Retina (tissue), 1 donor: ENCODE data around the gene SLC25A38.

Experiments
- DNase-seq: peaks from one replicate; pipeline ENCODE4 v3.0.0-alpha.2; 2016

Gene SLC25A38

DNA sequence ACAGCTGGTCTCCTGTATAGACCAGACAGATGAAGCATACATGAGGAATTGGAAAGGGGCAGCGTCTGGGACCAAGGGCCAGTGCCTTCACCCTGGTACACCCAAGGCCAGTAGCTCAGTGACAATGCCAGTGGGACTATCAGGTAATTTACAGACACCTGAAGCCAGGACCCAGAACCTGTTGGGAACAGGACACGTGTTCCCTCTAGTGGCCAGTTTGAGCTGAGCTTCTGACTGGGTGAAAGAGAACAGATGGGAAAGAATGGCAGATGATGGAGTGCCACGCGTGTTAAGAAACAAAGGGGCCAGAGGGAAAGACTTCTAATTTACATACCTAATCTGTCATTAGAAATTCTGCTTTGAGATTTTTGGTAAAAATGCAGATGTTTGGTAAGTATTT lies 5.1 kb upstream of the SLC25A38 start:
- peak; percentile 22 for DNase-seq

DNA sequence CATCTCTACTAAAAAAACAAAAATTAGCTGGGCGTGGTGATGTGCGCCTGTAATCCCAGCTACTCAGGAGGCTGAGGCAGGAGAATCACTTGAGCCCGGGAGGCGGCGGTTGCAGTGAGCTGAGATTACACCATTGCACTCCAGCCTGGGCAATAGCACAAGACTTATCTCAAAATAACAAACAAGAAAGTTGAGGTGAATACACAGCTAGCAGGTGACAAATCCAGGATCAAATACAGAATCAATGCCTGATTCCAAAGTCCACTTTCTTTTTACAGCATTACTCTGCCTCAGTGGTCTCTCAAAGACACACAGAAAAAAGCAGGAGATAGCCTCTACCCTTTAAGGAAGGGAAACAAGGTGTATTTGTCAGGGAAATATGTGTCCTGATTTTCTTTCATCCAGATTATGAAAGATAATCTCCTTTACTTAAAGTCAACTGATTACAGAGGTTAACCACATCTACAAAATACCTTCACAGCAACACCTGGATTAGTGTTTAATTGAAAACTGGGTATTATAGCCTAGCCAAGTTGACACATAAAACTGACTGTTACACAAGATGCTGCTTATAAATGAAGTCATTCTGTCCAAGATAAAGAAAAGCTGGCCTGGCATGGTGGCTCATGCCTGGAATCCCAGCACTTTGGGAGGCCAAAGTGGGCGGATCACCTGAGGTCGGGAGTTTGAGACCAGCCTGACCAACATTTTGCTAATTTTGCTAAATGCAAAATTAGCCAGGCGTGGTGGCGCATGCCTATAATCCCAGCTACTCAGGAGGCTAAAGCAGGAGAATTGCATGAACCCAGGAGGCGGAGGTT lies 4.0 kb upstream of the SLC25A38 start:
- DNase-seq: no peak

DNA sequence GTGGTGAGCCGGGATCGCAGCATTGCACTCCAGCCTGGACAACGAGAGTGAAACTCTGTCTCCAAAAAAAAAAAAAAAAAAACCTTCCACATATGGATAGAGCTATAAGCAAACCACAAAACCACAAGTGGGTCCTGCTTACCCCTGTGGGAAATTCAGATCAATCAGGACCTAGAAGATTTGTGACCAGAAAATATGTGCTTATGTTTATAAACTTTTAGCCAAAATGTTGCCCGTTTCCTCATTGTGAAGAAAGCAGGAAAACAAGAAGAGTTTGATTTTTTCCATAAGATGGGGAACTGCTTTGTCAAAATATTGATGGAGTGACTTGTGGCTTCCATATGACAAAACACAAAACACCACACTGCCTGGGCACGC lies 3.4 kb upstream of the SLC25A38 start:
- no peak for DNase-seq

DNA sequence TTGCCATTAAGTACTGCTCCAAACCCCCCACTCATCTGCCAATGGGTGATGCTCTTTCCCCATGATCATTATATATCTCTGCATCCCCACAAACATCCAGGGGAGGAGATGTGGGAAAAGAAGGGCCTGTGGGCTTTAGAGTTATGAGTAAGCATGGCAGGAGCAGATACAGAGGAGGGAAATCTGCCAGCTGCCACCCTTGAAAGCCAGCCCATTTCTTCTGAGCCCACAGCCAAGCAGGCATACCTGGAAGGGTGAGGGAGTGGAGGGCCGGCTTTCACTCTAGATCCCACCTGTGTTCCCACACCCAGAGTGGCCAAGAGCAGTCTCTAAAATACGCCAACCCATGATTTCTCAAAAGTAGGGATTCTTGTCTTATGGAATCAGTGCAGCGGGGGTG lies 1.7 kb upstream of the SLC25A38 start:
- no peak for DNase-seq

DNA sequence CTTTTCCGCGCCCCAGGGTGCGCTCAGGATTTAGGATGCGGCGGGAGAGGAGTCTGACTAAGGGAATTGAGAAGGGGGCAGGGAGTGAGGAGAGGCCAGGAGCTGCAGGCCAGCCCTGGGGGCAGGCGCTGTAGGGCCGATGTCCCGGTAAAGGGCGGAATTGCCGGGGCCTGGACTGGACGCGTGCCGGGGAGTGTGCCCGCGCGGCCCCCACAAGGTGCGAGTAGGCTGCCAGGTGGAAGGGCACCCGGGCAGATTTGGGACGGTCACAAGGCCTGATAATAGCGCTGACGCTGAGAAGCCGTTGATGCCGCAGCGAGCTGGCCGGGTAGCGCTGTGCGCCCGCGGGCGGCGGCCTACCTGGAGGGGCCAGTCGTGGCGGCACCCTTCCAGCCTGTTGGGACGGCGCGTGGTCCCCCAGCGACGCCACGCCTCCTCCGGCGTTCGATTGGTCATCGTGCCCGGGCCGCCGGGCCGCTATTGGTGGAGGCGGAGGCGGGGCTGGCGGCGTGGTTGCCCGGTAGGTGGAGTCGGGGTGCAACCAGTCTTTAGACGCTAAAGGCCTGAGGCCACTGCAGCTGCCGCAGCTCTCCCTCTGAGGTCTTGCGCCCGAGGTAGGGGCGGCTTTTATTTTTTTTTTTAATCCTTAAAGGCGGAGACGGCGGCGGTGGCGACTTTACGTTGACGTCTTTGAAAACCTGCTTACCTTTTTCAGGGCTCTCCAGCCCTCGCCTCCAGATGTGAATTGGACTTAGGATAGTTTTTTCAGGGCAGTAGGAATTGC lies 903 bp downstream of the SLC25A38 start:
- peak; percentile 95 for DNase-seq

DNA sequence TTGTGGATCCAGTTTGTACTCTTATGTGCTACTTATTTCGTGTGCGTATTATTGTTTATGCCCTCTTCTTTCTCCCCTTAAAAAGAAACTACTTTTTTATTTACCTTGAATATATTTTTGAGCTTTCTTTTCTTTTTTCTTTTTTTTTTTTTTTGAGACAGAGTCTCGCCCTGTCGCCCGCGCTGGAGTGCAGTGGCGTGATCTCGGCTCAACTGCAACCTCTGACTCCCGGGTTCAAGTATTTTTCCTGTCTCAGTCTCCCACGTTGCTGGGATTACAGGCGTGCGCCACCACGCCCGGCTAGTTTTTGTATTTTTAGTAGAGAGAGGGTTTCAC lies 1.5 kb downstream of the SLC25A38 start:
- no peak for DNase-seq

DNA sequence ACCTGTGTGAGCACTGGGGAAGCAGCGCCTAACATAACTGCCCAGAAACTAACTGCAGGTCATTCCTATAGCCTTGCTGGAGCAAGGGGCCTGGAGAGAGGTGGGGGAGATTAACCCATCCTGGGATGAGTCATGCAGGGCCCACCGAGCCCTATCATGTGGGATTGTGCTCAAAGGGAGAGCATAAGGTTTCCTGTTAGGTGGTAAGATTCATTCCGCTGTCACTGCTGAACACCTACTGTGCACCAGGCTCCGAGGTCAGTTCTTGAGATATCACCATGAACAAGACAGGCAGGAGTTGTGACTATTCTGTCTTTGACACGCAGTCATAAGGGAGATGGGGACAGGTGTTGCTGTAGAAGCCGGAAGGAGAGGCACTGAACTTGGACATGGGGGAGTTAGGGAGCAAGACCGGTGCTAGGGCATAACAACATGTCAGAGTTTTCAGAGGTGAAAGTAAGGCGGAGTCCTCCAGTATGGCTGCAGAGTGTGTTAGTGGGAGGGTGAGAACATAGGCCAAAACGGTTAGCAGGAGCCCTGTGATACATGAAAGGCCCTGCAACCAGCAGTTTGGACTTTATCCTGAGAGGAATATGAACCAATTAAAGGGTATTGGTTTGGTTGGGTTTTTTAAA lies 2.4 kb downstream of the SLC25A38 start:
- DNase-seq: no peak

DNA sequence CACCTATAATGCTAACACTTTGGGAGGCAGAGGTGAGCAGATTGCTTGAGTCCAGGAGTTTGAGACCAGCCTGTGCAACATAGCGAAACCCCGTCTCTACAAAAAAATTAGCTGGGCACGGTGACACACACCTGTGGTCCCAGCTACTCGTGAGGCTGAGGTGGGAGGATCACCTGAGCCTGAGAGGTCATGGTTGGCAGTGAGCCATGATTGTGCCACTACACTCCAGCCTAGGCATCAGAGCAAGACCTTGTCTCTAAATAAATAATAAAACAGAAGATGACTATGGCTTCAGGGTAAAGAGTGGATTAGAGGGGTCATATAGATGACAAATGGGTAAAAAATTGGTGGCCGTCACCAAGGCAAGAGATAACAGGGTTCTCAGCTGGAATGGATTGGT lies 3.1 kb downstream of the SLC25A38 start:
- no peak for DNase-seq

DNA sequence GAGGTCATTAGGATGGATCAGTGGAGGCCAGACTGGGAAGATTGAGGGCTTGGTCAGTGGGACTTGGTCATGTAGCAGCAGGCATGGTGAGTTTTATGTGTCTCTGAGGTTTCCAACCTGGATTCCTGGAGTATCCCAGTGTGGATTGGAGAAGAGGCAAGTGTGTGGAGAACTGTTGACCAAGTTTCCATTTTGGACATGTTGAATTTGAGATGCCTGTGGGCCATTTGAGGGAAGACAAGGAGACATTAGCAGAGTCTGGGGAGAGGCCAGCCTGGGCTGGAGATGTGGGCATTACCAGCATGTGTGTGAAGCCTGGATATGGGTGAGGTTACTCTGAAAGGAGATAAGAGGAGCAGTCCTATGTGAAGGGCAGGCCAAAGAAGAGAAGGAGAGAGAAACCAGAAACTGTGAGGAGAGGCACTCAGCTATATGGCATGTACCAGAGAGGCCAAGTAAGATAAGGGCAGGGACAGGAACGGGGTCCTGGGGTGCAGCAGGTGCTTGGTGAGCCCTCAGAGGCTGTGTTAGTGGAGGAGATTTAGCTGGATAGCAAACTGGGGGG lies 4.3 kb downstream of the SLC25A38 start:
- no peak for DNase-seq

DNA sequence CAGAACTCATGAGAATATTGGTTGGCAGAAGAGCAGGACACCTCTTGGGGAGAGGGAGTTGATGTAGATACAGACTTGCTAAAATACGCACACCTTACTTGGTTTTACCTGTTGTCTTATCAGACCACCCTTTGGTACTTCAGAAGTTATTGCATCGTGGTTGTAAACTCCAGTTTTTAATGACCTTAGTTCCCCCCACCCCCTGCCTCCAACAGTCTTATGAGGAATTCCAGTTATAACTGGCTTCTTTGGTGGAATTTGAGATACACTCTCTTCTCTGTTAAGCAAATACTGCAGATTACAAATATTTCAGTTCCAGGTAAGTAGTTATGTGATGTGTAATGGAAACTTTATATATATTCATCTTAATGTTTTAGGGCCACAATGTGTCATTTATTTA lies 5.0 kb downstream of the SLC25A38 start:
- no peak for DNase-seq

DNA sequence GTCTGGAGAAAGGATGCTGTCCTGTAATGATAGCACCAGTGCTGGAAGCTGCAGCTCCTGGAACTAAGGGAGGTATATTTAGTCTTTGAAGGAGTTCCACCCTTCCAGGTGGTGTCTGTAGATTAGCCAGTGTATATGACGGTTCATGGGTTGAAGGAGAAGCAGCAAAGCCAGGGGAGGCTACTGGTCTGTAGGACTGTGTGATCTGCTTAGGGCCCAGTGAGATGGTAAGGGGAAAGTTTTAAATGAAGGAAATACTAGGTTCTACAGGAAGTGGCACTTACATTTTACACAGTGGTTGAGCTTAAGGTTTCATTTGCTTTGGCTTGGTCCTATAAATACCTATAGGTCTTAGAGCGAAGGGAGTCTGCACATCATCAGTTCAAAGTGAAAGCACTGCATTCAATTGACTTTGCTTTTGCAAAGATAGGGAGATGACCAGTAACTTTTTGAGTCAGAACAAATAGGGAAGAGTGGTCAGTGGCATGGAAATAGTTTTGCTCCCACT lies 5.6 kb downstream of the SLC25A38 start:
- no peak for DNase-seq

DNA sequence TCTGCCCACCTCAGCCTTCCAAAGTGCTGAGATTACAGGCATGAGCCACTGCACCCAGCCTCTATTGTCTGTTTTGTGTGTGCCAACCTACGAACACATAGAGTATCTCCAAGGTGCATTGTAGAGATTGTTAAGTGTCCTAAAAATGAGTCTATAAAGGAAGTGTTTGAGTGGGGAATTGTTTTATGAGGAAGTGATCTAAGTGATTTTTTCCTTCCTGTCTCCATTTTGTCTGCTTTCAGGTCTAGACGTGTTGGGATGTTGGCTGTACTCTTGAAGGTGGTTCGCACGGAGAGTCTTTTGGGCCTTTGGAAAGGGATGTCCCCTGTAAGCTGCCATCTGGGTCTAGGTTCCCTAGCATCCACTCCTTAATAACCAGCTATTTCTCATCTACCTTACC lies 7.0 kb downstream of the SLC25A38 start:
- no peak for DNase-seq

DNA sequence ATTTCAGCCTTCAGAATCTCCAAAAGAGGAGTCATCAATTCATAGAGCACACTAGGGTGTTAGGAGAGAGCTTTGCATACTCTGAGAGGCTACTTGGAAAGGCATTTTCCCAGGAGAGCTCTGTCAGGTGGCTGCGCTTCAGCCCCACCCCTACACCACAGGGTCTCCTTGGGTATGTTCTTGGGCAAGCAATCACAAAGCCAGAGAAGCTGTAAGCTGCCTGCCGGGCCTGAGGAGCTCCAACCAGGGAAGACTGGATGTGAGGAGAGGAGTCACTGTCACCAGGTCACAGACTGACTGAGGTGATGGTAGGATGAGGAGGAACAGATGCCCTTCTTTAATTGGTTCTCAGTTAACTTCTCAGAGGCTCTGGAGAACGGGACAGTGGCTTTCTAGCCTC lies 13.5 kb downstream of the SLC25A38 start:
- DNase-seq: no peak

DNA sequence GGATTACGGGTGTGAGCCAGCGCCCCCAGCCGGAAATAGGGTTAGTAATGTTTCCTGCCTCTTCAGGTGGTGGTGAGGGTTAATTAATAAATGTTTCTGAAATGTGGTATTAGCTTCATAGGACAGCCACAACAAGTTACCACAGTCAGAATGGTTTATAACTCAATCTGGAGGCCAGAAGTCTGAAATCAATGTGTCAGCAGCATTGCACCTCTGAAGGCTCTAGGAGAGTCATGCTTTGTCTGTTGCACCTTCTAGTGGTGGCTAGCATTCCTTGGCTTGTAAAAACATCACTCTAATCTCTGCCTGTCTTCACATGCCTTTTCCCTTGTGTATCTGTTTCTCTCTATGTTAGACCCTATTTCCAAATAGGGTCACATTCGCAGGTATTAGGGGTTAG lies 15.5 kb downstream of the SLC25A38 start:
- DNase-seq: no peak

DNA sequence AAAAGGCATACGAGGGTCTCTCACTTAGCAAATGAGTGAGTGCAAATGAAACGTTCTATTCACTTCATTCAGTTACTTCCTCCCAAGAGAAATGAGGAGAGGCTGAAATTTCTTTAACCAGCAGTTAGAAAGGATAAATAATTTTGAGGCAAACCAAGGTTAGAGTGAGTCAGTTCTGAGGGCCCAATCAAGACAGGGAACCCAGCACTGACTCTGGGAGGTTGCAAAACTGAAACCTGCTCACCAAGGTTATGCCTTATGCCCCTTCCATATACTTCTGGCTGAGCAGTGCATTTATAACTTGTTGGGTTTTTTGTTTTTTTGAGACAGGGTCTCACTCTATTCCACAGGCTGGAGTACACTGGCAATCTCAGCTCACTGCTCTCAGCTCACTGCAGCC lies 18.8 kb downstream of the SLC25A38 start:
- DNase-seq: no peak

DNA sequence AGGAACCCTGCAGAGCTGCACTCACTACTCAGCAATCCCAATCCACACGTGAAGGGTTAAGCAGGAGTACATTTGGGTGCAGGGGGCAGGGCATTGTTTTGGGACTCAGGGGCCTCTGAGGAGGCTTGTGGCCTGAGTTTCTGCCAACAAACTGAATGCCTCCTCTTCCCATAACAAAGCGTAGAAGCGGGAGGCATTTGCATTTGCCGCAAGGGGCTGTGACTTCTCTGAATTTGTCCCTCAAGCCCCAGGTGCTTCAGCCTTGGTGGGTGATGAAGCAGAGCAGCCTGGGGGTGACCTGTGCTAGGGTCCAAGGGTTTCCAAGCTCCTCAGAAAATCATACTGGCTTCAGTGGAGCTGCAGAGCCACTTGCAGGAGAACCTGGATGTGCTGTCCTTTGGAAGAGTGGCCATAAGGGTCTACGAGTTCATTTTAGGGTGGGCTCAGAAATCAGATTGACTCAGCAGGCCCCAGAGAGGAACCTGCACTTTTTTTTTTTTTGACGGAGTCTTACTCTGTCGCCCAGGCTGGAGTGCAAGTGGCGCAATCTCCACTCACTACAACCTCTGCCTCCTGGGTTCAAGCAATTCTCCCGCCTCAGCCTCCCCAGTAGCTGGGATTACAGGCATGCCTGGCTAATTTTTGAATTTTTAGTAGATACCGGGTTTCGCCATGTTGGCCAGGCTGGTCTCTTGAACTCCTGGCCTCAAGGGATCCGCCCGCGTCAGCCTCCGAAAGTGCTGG lies 21.9 kb downstream of the SLC25A38 start:
- DNase-seq: no peak

DNA sequence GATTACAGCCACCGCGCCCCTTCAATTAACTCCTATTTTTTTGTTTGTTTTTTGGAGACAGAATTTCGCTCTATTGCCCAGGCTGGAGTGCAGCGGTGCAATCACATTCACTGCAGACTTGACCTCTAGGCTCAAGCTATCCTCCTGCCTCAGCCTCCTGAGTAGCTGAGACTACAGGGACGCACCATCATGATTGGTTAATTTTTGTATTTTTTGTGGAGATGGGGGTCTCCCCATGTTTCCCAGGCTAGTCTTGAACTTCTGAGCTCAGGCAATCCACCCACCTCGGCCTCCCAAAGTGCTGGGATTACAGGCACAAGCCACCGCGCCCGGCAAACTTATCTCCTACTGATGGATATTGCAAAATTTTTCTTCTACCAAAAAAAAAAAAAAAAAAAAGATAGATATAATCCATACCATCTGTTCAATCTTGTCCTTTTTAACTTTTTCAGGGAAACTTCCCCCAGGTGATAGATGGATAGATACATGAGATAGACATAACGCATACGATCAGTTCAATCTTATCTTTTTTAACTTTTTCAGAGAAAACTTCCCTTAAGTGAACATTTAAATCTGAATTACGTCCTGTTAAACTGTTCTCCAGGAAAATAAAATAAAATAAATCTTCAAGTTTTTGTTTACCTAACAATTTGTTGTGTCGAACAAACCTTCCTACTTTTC lies 22.7 kb downstream of the SLC25A38 start:
- no peak for DNase-seq

DNA sequence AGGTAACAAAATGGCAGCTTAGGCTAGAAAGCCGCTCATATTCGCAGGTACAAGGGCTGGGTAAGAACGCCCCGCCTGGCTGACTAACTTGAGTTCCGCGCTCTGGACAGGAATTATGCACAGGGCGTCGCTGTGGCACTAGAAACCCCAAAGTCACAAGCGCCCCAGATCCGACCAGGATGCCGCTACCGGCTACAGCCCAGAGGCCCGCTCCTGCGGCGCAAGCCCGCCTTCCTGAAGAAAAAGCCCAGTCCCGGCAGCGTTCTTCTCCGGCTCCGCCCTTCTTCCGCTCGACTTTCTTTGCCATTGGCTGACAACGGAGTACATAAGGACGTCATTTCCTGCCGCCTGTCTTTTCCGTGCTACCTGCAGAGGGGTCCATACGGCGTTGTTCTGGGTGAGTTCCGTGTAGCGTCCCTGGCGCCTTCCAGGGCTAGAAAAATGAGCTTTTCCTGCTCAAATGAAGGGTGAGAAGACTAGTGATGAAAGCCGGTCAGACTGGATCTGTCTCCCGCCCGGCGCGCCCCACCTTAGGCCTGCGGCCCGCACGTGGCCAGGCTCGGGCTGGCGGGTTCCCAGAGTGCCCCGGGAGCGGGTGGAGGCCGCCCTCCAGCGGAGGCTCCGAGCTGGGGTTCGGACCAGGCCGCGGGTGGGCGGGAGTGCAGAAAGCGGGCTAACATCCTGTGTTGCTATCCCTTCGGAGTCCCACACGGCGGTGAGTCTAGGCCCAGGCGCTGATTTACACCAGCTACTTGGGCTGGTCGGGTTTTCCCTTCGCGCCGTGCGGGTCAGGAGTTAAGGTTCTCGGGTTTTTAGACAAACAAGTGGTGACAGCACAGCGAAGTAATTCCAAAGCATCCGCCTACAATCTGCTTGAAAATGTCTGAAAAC lies 23.4 kb downstream of the SLC25A38 start, which contains the start of gene RPSA:
Gene RPSA, plus strand, starts transcription at position 353 of the 891 bp plus-strand sequence. CDS start 934 bp downstream, outside the sequence.
- DNase-seq: peak; percentile 98

DNA sequence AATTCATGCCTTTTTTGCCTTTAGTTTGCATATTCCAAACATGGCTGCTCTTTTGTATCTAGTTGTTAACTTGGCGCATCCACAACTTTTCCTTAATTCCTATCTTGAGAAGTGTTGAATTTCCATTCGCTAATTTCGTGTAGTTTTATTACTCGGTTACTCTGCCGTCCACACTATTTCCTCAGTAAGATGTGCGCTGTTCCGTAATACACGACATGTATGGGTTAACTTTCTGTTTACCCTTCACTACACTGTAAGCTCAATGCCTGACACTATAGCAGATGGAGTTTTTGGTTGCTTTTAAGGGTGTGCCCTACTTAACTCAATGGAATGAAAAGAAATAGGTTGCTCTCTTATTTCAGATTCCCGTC lies 24.1 kb downstream of the SLC25A38 start:
- no peak for DNase-seq

DNA sequence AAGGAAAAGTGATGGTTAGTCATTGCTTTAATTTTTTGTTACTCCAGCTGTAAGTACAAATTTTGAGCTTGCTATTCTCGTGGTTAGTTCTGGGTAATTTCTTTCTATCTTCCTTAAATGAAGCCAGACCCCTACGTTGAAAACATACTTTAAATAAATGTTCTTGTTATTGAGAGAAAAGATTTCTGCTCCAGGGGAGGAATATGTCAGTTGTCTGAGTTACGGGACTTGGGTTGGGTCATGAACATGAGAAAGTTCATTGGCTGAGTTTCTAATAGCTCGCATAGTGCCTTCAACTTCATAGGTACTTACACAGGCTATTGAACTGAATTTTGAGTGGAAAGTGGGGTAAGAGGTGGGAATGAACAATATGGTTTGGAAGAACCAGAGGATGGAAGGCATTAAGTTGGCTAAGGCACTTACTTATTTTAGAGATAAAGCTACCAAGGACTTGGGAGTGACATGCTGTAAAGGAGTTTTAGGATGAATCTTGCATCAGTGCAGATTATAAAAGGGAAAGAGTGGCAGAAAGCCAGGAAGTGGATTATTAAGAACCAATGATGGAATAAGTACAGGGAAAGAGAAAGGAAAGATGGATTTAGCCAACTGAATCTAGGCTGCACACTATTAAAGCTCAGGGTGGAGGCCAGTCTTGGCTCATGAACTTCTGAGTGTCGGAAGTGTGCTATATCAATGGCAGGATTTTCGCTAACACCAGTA lies 24.8 kb downstream of the SLC25A38 start:
- DNase-seq: no peak
